DMS153 treated with DMSO at 0.1 percent for 48 hours (cell line): ENCODE data around the gene APEH.

ENCODE experiments used
- DNase-seq: peaks from one replicate; lab custom pipeline; 2025; ENCODE audit not compliant: unreplicated experiment; lab: John Stamatoyannopoulos, UW

The APEH gene

GRCh38 chr3:49650177-49650576 is 24.0 kb upstream of the APEH start:
- no peak for DNase-seq

GRCh38 chr3:49650637-49651036 is 23.5 kb upstream of the APEH start:
- DNase-seq: no peak

GRCh38 chr3:49652218-49652902 is 21.8 kb upstream of the APEH start:
- no peak for DNase-seq

GRCh38 chr3:49652903-49653415 is 21.2 kb upstream of the APEH start:
- no peak for DNase-seq

DNA sequence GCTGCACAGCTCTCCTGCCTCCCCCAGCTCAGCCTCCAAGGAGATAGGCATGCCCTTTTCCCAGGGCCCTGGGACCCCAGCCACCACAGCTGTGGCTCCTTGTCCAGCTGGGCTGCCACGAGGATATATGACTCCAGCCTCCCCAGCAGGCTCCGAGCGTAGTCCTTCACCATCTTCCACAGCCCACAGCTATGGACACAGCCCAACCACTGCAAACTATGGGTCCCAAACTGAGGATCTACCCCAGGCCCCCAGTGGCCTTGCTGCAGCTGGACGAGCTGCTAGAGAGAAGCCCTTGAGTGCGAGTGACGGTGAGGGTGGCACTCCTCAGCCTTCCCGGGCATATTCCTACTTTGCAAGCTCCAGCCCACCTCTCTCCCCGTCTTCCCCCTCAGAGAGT is 20.5 kb upstream of the APEH start:
- no peak for DNase-seq

DNA sequence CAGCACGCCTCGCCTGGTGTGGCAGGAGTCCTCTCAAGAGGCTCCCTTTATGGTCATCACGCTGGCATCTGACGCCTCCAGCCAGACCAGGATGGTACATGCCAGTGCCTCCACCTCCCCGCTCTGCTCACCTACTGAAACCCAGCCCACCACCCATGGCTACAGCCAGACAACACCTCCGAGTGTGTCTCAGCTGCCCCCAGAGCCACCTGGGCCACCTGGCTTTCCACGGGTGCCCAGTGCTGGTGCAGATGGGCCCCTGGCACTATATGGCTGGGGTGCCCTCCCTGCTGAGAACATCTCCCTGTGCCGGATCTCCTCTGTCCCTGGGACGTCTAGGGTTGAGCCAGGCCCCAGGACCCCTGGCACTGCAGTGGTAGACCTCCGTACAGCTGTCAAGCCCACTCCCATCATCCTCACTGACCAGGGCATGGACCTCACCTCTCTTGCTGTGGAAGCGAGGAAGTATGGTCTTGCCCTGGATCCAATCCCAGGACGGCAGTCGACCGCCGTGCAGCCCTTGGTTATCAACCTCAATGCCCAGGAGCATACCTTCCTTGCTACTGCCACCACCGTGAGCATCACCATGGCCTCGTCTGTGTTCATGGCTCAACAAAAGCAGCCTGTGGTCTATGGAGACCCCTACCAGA is 19.9 kb upstream of the APEH start:
- DNase-seq: no peak

DNA sequence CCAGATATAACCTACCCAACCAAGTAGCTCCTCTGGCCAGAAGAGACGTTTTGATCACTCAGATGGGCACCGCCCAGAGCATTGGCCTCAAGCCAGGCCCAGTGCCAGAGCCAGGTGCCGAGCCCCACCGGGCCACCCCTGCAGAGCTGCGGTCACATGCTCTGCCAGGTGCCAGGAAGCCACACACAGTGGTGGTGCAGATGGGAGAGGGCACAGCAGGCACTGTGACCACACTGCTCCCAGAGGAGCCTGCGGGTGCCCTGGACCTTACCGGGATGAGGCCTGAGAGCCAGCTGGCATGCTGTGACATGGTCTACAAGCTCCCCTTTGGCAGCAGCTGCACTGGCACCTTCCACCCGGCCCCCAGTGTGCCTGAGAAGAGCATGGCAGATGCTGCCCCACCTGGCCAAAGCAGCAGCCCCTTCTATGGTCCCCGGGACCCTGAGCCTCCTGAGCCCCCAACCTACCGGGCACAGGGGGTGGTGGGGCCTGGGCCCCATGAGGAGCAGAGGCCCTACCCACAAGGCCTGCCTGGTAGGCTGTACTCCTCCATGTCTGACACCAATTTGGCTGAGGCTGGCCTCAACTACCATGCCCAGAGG is 19.1 kb upstream of the APEH start:
- DNase-seq: peak; percentile 35

DNA sequence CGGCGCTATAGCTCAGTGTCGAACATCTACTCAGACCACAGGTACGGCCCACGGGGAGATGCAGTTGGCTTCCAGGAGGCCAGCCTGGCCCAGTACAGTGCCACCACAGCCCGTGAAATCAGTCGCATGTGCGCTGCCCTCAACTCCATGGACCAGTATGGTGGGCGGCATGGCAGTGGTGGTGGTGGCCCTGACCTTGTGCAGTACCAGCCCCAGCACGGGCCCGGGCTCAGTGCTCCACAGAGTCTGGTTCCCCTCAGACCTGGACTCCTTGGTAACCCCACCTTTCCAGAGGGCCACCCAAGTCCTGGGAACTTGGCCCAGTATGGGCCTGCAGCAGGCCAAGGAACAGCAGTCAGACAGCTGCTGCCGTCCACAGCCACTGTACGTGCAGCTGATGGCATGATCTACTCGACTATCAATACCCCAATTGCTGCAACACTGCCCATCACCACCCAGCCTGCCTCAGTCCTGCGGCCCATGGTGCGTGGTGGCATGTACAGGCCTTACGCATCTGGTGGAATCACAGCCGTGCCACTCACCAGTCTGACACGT is 18.3 kb upstream of the APEH start:
- no peak for DNase-seq

- no peak for DNase-seq
Observed at GRCh38 chr3:49656541-49657112, 17.5 kb upstream of the APEH start.

GRCh38 chr3:49657208-49657915 is 16.8 kb upstream of the APEH start:
- DNase-seq: no peak

GRCh38 chr3:49658711-49659110 is 15.4 kb upstream of the APEH start:
- DNase-seq: no peak

- DNase-seq: no peak
Observed at GRCh38 chr3:49659756-49660155, 14.4 kb upstream of the APEH start.

DNA sequence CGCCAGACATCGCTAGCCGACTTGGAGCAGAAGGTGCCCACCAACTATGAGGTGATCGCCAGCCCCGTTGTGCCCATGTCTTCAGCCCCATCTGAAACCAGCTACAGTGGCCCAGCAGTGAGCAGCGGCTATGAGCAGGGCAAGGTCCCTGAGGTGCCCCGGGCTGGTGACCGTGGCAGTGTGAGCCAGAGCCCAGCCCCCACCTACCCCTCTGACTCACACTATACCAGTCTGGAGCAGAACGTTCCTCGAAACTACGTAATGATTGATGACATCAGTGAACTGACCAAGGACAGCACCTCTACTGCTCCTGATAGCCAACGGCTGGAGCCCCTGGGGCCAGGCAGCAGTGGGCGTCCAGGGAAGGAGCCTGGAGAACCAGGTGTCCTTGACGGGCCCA is 12.9 kb upstream of the APEH start:
- DNase-seq: no peak

GRCh38 chr3:49662021-49662420 is 12.1 kb upstream of the APEH start:
- DNase-seq: no peak

GRCh38 chr3:49662720-49663413 is 11.3 kb upstream of the APEH start:
- no peak for DNase-seq

- DNase-seq: no peak
Observed at GRCh38 chr3:49663831-49664230, 10.3 kb upstream of the APEH start.

DNA sequence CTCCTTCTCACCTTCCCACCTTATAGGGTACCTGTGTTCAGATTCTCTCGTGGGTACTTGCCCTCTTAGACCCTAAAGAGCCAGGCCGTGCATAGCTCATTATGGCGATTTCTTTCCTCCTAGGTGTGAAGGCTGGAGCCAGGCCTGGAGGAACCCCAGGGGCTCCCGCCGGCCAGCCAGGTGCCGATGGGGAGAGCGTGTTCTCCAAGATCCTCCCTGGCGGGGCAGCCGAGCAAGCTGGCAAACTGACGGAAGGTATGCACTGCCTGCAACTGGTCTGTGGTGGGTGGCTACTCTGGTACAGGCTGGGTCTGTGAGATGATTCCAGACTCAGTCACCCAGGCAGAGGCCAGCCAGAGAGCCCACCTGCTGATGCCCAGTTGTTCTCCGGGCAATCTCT is 9.9 kb upstream of the APEH start:
- DNase-seq: no peak

DNA sequence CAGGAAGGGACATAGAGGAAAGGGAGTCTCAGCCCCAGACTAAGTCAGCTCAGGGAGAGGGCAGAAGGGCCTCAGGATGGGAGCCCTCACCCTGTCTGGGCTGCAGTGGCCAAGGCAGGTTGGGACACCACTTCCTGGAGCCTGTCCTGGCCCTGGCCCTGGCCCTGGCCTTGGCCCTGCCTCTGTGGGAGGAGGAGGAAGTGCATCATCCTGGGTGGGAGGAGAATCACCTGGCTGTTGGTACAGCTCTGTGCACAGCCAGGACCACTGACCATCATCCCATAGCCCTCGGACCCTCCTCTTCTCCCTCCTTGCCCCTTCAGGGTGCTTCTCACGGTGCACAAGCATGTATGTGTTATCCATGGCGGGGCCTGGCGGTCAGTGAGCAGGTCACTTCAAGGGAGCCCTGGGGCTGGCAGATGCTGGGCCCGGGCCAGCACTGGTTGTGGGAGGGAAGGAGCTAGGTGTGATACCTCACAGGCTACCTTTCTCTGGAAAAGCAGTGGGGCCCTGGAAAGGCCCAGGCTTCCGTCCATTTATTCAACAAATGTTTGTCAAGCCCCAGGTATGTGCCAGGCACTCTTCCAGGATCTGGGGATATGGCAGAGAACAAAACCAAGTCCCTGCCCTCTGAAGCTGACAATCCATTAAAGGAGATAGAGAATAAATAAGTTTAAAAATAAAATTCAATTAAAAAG is 8.2 kb upstream of the APEH start:
- no peak for DNase-seq

DNA sequence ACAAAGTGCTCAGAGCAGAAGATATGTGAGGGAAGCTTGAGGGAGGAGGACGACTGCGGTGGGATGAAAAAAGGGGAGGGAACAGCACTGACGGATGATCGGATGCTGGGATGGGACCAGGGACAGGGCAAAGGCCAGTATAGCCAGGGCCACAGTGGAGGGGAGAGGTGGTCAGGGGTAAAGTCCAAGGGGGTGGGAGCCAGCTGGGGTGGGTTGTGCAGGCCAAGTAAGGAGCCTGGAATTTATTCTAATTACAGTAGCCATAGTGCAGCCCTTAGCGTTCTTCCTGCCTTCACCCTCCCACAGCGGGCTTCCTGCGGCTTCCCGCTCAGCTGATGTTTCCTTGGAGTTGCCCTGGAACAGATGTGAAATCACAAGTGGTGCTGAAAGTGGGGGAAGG is 7.6 kb upstream of the APEH start:
- DNase-seq: no peak
